Measurements from ENCODE around the gene UBE2D2.

GRCh38 chr5:139600336-139600949, 39.3 kb downstream of the UBE2D2 start:
- TF ChIP-seq POLR2A (IDR thresholded peaks at IDR 0.05; ENCODE audit: low read length) (no peak), SMC3 (IDR thresholded peaks at IDR 0.05) (no peak), HDAC2 (IDR thresholded peaks at IDR 0.05) (no peak), PHF8 (IDR thresholded peaks at IDR 0.05; ENCODE audit: borderline replicate concordance, low read depth) (no peak), CTCF (IDR thresholded peaks at IDR 0.05) (no peak), CHD2 (IDR thresholded peaks at IDR 0.05; ENCODE audit: low read length, partially characterized antibody) (no peak), MAFK (IDR thresholded peaks at IDR 0.05; ENCODE audit: partially characterized antibody) (no peak), RFX5 (IDR thresholded peaks at IDR 0.05) (no peak), JUN (IDR thresholded peaks at IDR 0.05) (0 out of 5 replicates have a peak, but pooled peaks of 1 of the 2 experiments have one; percentile 32), BHLHE40 (IDR thresholded peaks at IDR 0.05; ENCODE audit: low read depth, low read length) (no peak)
- TF ChIP-seq, protein P1, sequence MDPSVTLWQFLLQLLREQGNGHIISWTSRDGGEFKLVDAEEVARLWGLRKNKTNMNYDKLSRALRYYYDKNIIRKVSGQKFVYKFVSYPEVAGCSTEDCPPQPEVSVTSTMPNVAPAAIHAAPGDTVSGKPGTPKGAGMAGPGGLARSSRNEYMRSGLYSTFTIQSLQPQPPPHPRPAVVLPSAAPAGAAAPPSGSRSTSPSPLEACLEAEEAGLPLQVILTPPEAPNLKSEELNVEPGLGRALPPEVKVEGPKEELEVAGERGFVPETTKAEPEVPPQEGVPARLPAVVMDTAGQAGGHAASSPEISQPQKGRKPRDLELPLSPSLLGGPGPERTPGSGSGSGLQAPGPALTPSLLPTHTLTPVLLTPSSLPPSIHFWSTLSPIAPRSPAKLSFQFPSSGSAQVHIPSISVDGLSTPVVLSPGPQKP (IDR thresholded peaks at IDR 0.05; ENCODE audit: low read depth, low read length), result no peak
